Measurements from ENCODE around the gene CARMIL3. TPM values are rescaled to one million over a fixed set of nuclear protein-coding genes. Genes with fewer than 3 reads are reported as not detected.

The CARMIL3 gene
- total RNA-seq, 1 donor from 2014 or later: 0.11 TPM

DNA sequence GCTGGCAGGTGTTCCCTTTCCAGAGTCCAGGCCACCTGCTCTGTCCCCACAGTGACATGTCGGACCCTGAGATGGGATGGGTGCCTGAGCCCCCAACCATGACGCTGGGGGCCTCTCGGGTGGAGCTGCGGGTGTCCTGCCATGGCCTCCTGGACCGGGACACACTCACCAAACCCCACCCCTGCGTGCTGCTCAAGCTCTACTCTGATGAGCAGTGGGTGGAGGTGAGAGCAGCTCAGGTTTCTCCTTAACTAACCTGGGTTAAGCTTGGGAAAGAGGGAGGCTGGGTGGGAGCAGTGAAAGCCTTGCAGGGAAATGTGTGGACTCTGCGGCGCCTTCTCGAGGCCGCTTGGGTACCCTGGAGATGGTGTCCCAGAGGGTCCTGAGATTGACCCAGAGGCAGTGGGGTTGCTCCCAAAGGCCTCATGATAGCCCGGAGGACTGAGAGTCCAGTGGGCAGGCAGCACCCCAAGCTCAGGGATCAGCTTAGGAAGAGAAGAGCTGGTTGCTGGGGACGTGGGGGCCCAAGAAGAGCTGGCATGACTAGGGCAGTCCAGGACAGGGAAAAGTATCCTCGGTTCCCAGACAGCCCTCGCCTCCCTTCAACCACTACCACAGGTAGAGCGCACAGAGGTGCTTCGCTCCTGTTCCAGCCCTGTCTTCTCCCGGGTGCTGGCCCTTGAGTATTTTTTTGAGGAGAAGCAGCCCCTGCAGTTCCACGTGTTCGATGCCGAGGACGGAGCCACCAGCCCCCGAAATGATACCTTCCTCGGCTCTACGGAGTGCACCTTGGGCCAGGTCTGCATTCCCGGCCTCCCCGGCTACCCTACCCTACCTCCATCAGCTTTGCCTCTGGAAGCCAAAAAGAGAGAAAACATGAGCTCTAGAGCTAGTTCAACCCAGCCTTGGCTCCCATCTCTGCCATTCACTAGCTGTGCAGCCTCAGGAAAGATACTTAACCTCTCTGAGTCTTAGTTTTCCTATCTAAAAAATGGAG lies 21.4 kb downstream of the CARMIL3 start:
- TF ChIP-seq CTCF (IDR thresholded peaks at IDR 0.05; ENCODE audit: borderline replicate concordance): no peak
- no peak overlapping the region for H3K27ac ChIP-seq (replicated peaks)
- H3K9me3 ChIP-seq (replicated peaks): no peaks in the 10 kb centered on the region
- no peak for DNase-seq
- H3K4me3 ChIP-seq: no peak overlapping the region
- H3K4me1 ChIP-seq: no peaks in the 10 kb centered on the region
- intact Hi-C loops (cut with micrococcal nuclease): no loop called here
- H3K27me3 ChIP-seq (ENCODE audit: low read depth): peaks cover 60% of the 10 kb centered on the region
- no peaks in the 10 kb centered on the region for H3K36me3 ChIP-seq

DNA sequence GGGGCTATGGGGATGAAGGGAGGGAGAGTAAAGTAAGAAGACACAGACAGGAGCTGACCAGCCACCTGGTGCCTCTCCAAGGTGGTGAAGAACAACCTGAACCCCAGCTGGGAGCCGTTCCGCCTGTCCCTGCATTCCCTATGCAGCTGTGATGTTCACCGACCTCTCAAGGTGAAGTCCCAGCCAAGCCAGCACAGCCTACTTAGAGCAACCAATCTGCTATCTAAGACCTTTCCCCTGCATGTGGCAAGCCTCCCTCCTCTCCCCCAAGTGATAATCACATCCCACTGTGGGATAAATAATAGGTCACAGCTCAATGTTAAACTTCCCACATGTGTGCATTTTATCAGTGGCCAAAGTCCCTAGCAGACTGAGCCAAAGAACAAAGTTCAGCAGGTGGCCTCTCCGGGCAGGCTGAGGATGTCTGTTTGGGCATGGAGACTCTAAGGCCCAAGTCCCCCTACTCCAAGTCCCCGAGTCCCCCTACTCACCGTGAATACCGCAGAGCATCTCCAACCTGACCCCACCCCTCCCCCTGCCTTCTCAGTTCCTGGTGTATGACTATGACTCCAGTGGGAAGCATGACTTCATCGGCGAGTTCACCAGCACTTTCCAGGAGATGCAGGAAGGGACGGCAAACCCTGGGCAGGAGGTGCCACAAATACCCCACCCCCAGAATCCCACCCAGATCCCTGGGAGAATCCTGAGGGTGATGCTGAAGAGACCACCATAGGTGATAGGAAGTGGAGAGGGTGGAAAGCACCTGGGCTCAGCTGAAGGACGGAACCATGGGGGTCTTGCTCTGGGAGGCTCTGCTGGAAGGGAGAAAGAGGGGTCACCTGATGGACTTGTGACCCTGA lies 23.0 kb downstream of the CARMIL3 start:
- H3K36me3 ChIP-seq: no peaks in the 10 kb centered on the region
- no peak for TF ChIP-seq CTCF (IDR thresholded peaks at IDR 0.05; ENCODE audit: borderline replicate concordance)
- intact Hi-C loops (cut with micrococcal nuclease): no loop called here
- H3K27ac ChIP-seq (replicated peaks): no peak overlapping the region
- H3K4me3 ChIP-seq: no peak overlapping the region
- H3K27me3 ChIP-seq (ENCODE audit: low read depth): peaks cover 55% of the 10 kb centered on the region
- DNase-seq: no peak
- H3K9me3 ChIP-seq (replicated peaks): no peaks in the 10 kb centered on the region
- H3K4me1 ChIP-seq: no peaks in the 10 kb centered on the region

DNA sequence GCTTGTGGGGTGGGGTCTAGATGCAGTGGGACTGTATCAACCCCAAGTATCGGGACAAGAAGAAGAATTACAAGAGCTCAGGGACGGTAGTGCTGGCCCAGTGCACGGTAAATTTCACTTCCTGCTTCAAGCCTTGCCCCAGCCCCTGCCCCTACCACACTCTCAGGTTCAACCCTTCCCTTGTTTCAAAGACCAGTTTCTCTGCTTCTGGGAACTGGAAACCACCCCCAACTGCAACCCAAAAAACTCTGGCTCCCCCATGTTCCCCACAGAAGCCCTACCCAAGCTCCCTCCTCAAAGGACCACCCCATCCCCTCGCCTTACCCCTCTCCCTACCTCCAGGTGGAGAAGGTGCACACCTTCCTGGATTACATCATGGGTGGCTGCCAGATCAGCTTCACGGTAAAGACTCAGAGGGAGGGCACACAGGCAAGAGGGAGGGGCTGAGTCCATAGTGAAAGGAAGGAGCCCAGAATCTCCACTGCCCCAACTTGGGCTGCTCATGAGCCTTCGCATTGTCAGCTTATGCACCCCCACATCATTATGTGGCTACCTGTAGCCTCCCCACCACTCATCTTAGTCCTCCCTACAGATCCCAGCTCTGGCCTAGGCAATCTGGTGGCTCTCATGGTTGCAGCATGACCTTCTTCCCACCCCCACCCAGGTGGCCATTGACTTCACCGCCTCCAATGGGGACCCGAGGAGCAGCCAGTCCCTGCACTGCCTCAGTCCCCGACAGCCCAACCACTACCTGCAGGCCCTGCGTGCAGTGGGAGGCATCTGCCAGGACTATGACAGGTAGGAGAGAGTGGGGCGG lies 23.9 kb downstream of the CARMIL3 start:
- intact Hi-C loops (cut with micrococcal nuclease): no loop called here
- no peak for TF ChIP-seq CTCF (IDR thresholded peaks at IDR 0.05; ENCODE audit: borderline replicate concordance)
- no peak overlapping the region for H3K27ac ChIP-seq (replicated peaks)
- peaks cover 54% of the 10 kb centered on the region for H3K27me3 ChIP-seq (ENCODE audit: low read depth)
- no peaks in the 10 kb centered on the region for H3K9me3 ChIP-seq (replicated peaks)
- peaks cover 4% of the 10 kb centered on the region for H3K4me1 ChIP-seq
- no peak for DNase-seq
- no peaks in the 10 kb centered on the region for H3K36me3 ChIP-seq
- no peak overlapping the region for H3K4me3 ChIP-seq

DNA sequence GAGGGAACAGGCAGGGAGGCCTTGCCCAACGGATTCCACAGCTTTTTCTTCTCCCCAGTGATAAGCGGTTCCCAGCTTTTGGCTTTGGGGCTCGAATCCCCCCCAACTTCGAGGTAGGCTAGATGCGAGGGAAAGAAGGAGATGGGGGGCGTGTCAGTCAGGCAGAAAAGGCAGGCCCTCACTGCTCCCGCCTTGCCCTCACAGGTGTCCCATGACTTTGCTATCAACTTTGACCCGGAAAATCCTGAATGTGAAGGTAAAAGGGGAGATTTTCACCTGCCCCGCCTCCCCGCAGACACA lies 24.4 kb downstream of the CARMIL3 start:
- peaks cover 54% of the 10 kb centered on the region for H3K27me3 ChIP-seq (ENCODE audit: low read depth)

More for the DNA sequence above, 24.4 kb downstream of the CARMIL3 start:
- no peak for TF ChIP-seq CTCF (IDR thresholded peaks at IDR 0.05; ENCODE audit: borderline replicate concordance)
- Histone ChIP-seq H3K9me3 (replicated peaks) (no peaks in the 10 kb centered on the region), H3K4me3 (no peak overlapping the region), H3K27ac (replicated peaks) (no peak overlapping the region), H3K36me3 (no peaks in the 10 kb centered on the region), H3K4me1 (peaks cover 9% of the 10 kb centered on the region)
- DNase-seq: no peak
- intact Hi-C loops (cut with micrococcal nuclease): no loop called here

Data from left ventricle myocardium inferior (tissue), 1 donor.